HepG2 (cell line): ENCODE measurements around the gene TEKT5. TPM values are rescaled to one million over a fixed set of nuclear protein-coding genes. Genes with fewer than 3 reads are reported as not detected.
A peak's percentile ranks its signal among the peaks of the same experiment; 100 is the strongest.

Experiments
- ARNTL ChIP-seq: sonication (generic); formaldehyde crosslinking; IDR thresholded peaks from 2 replicates; pipeline ENCODE4 v1.4.0; 2020; ENCODE audit warnings: mild to moderate bottlenecking, missing genetic modification reagents
- CHCHD3 ChIP-seq: sonication (generic); formaldehyde crosslinking; IDR thresholded peaks from 2 replicates; pipeline ENCODE4 v1.8.0; 2022; ENCODE audit warnings: mild to moderate bottlenecking, missing genetic modification reagents, moderate library complexity
- GATAD2A ChIP-seq: IDR thresholded peaks from 2 replicates; pipeline ENCODE4 v1.6.1; 2016
- HHEX ChIP-seq: IDR thresholded peaks from 2 replicates; pipeline ENCODE4 v1.6.1; 2016; ENCODE audit warnings: control low read depth
- HINFP ChIP-seq: sonication (generic); formaldehyde crosslinking; IDR thresholded peaks from 2 replicates; pipeline ENCODE4 v1.4.0; 2020; ENCODE audit warnings: low read depth, mild to moderate bottlenecking, missing genetic modification reagents
- JUN ChIP-seq: sonication (generic); formaldehyde crosslinking; IDR thresholded peaks from 2 replicates; pipeline ENCODE4 v1.4.0; 2020; ENCODE audit warnings: mild to moderate bottlenecking, missing genetic modification reagents
- KDM1A ChIP-seq: IDR thresholded peaks from 2 replicates; pipeline ENCODE4 v1.6.1; 2016; ENCODE audit warnings: missing compliant biosample characterization
- KLF15 ChIP-seq: sonication (generic); formaldehyde crosslinking; IDR thresholded peaks from 2 replicates; pipeline ENCODE4 v1.8.1; 2023; ENCODE audit warnings: borderline replicate concordance, mild to moderate bottlenecking, inconsistent platforms, missing genetic modification reagents, mixed read lengths
- NR2C2 ChIP-seq: sonication (generic); formaldehyde crosslinking; IDR thresholded peaks from 2 replicates; pipeline ENCODE4 v1.4.0; 2020; ENCODE audit warnings: missing genetic modification reagents, mild to moderate bottlenecking, moderate library complexity, borderline replicate concordance
- PHF20 ChIP-seq: sonication (generic); formaldehyde crosslinking; IDR thresholded peaks from 2 replicates; pipeline ENCODE4 v1.5.0; 2020; ENCODE audit warnings: mild to moderate bottlenecking, missing genetic modification reagents
- PHF8 ChIP-seq: sonication (generic); formaldehyde crosslinking; IDR thresholded peaks from 2 replicates; pipeline ENCODE4 v1.5.0; 2020; ENCODE audit warnings: missing genetic modification reagents
- TEAD3 ChIP-seq: optimal IDR thresholded peaks from 2 replicates; pipeline ENCODE3; 2016; ENCODE audit warnings: borderline replicate concordance
- ZBTB49 ChIP-seq: sonication (generic); formaldehyde crosslinking; IDR thresholded peaks from 2 replicates; pipeline ENCODE4 v1.4.0; 2020; ENCODE audit warnings: missing genetic modification reagents, borderline replicate concordance
- ZKSCAN1 ChIP-seq: fragments of 150-350 bp; IDR thresholded peaks from 2 replicates; pipeline ENCODE4 v1.6.1; 2014; ENCODE audit warnings: low read length
- ZNF501 ChIP-seq: sonication (generic); formaldehyde crosslinking; IDR thresholded peaks from 2 replicates; pipeline ENCODE4 v1.5.1; 2020; ENCODE audit warnings: mild to moderate bottlenecking, moderate library complexity, missing genetic modification reagents
- ZNF512B ChIP-seq: sonication (generic); formaldehyde crosslinking; IDR thresholded peaks from 2 replicates; pipeline ENCODE4 v1.5.1; 2020; ENCODE audit warnings: missing genetic modification reagents, mild to moderate bottlenecking, borderline replicate concordance
- ZNF687 ChIP-seq: sonication (generic); formaldehyde crosslinking; IDR thresholded peaks from 2 replicates; pipeline ENCODE4 v1.5.1; 2020; ENCODE audit warnings: mild to moderate bottlenecking, missing genetic modification reagents, moderate library complexity
- polyA plus RNA-seq, 8 experiments: library from polyadenylated mRNA; depleted of rRNA in 3 of 8; stranded (reverse) in 7 of 8; unstranded in 1 of 8; fragments of >200 nt; fragmentation: Illumina TruSeq in 4 of 8; extraction: Trizol in 4 of 8; gene quantifications; 2 replicates each; pipeline versions ENCODE4 v1.2.1 to v1.2.3, GENCODE V29; 2011 to 2016; ENCODE audit warnings: low read depth in 4 of 8, missing spikeins in 1 of 8, mixed read lengths in 1 of 8; ENCODE audit not compliant: insufficient read depth in 1 of 8
- total RNA-seq, 5 experiments: library from RNA; depleted of rRNA; stranded (reverse); fragments of >200 nt; fragmentation: Illumina TruSeq; extraction: Trizol; gene quantifications; 2 replicates each; pipeline ENCODE4 v1.2.3, GENCODE V29; 2016; ENCODE audit warnings: low read depth in 1 of 5

Gene TEKT5
- total and polyA plus RNA-seq, 2 of the 13 experiments (the other 11 are each of a cell fraction or from before 2014, with no cell fraction given) = 0.16 TPM; not detected in 1

- TF ChIP-seq ARNTL (CRISPR knock-in tag) = peak; percentile 75; the same call in 1 of the 2 replicates
- peak; percentile 45; the same call in 1 of the 2 replicates for TF ChIP-seq ZNF512B (CRISPR knock-in tag)
- no peak for TF ChIP-seq ZBTB49 (CRISPR knock-in tag)
- TF ChIP-seq HHEX (CRISPR knock-in tag) = 0 out of 2 replicates have a peak, but pooled peaks have one; percentile 0
- 0 out of 2 replicates have a peak, but pooled peaks have one; percentile 21 for TF ChIP-seq CHCHD3 (CRISPR knock-in tag)
- peak; percentile 39; the same call in 1 of the 2 replicates for TF ChIP-seq NR2C2
- TF ChIP-seq ZNF501 = peak; percentile 94
- TF ChIP-seq JUN (CRISPR knock-in tag) = peak; percentile 61; the same call in 1 of the 2 replicates
- peak; percentile 93 for TF ChIP-seq GATAD2A (CRISPR knock-in tag)
- peak; percentile 97 for TF ChIP-seq ZNF687 (CRISPR knock-in tag)
- TF ChIP-seq PHF20 (CRISPR knock-in tag) = no peak; the same call in 1 of the 2 replicates
- TF ChIP-seq PHF8 (CRISPR knock-in tag) = peak; percentile 65
- peak; percentile 64; the same call in 1 of the 2 replicates for TF ChIP-seq KDM1A
- no peak for TF ChIP-seq ZKSCAN1
- TF ChIP-seq HINFP (CRISPR knock-in tag) = peak; percentile 85
- TF ChIP-seq TEAD3 = peak; percentile 68
- no peak for TF ChIP-seq KLF15 (CRISPR knock-in tag)
Observed at GRCh38 chr16:10616756-10617640, 77.7 kb downstream of the TEKT5 start (continued).
